Measurements from ENCODE around the gene UVRAG.

DNA sequence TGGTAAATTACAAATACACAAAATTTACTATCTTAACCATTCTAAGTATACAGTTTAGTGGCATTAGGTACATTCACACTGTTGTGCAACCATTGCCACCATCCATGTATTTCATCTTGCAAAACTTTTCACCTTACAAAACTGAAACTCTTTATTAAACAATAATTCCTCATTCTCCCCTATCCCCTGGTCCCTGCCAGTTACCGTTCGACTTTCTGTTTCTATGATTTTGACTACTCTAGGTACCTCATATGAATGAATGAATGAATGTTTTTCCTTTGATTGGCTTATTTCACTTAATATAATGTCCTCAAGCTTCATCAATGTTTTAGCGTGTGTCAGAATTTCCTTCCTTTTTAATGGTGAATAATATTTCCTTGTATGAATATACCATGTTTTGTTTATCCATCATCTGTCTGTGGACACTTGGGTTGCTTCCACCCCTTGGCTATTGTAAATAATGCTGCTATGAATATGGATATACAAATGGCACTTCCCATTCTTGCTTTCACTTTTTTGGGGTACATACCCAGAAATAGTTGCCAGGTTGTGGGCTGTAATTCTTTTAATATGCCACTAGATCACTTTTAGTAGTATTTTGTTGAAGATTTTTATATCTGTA, 93.0 kb downstream of the UVRAG start:
- TF ChIP-seq, protein P1, sequence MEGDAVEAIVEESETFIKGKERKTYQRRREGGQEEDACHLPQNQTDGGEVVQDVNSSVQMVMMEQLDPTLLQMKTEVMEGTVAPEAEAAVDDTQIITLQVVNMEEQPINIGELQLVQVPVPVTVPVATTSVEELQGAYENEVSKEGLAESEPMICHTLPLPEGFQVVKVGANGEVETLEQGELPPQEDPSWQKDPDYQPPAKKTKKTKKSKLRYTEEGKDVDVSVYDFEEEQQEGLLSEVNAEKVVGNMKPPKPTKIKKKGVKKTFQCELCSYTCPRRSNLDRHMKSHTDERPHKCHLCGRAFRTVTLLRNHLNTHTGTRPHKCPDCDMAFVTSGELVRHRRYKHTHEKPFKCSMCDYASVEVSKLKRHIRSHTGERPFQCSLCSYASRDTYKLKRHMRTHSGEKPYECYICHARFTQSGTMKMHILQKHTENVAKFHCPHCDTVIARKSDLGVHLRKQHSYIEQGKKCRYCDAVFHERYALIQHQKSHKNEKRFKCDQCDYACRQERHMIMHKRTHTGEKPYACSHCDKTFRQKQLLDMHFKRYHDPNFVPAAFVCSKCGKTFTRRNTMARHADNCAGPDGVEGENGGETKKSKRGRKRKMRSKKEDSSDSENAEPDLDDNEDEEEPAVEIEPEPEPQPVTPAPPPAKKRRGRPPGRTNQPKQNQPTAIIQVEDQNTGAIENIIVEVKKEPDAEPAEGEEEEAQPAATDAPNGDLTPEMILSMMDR (IDR thresholded peaks at IDR 0.05), result no peak
- TF ChIP-seq EZH2 (IDR thresholded peaks at IDR 0.05; ENCODE audit: borderline replicate concordance, insufficient read depth, low read depth, low read length, poor library complexity, severe bottlenecking), result no peak
